ENCODE results near the gene CDAN1.
A peak's percentile ranks its signal among the peaks of the same experiment; 100 is the strongest.
"Not testable (repeated sequence)": the region's sequence is repeated elsewhere in the genome, so short reads cannot be mapped to it uniquely, and the experiment has no call there.

The CDAN1 gene, protein sequence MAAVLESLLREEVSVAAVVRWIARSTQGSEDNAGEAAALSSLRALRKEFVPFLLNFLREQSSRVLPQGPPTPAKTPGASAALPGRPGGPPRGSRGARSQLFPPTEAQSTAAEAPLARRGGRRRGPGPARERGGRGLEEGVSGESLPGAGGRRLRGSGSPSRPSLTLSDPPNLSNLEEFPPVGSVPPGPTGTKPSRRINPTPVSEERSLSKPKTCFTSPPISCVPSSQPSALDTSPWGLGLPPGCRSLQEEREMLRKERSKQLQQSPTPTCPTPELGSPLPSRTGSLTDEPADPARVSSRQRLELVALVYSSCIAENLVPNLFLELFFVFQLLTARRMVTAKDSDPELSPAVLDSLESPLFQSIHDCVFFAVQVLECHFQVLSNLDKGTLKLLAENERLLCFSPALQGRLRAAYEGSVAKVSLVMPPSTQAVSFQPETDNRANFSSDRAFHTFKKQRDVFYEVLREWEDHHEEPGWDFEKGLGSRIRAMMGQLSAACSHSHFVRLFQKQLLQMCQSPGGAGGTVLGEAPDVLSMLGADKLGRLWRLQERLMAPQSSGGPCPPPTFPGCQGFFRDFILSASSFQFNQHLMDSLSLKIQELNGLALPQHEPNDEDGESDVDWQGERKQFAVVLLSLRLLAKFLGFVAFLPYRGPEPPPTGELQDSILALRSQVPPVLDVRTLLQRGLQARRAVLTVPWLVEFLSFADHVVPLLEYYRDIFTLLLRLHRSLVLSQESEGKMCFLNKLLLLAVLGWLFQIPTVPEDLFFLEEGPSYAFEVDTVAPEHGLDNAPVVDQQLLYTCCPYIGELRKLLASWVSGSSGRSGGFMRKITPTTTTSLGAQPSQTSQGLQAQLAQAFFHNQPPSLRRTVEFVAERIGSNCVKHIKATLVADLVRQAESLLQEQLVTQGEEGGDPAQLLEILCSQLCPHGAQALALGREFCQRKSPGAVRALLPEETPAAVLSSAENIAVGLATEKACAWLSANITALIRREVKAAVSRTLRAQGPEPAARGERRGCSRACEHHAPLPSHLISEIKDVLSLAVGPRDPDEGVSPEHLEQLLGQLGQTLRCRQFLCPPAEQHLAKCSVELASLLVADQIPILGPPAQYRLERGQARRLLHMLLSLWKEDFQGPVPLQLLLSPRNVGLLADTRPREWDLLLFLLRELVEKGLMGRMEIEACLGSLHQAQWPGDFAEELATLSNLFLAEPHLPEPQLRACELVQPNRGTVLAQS

DNA sequence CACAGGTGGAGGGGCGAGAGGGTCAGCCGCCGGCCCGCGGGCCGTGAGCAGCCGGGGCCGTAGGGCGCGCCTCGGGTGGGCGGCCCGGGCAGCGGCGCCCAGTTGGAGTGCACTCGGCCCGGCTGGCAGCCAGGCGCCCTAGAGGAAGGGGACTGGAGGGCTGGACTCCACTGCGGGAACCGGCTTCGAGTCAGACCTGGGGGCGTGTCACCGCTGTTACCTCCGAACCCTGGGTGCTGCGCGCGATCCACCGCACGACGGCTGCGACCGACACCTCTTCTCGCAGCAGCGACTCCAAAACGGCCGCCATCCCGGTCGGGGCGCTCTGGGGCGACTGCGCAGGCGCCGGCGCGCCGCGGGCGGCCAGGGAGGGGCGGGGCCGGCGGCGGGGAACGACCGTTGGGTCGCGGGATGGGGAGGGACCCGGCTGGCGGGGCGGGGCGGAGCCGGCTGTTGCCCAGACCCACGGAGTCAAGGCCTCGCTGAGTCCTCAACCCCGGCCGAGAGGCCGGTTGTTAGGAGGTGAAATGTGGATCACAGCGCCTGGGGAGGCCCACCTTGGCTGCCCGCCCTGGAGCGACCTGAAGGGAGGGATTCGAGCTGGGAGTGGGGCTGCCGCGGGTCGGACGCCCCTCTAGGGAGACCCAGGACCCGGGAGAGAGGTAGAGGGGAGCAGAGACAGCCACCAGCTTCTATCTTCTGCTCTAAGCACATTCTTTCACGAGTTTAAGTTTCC lies at the start of gene CDAN1:
Gene CDAN1 (minus strand): TSS at position 336 of the 736 bp plus-strand sequence. CDS start 26 bp downstream, at position 310.
- peak within 1 kb of the TSS in 20 of 21 experiments; percentile 63 to 94 (median 81) for H3K27ac ChIP-seq
- peak within 1 kb of the TSS; percentile 64 to 99 (median 86) for H3K4me3 ChIP-seq

DNA sequence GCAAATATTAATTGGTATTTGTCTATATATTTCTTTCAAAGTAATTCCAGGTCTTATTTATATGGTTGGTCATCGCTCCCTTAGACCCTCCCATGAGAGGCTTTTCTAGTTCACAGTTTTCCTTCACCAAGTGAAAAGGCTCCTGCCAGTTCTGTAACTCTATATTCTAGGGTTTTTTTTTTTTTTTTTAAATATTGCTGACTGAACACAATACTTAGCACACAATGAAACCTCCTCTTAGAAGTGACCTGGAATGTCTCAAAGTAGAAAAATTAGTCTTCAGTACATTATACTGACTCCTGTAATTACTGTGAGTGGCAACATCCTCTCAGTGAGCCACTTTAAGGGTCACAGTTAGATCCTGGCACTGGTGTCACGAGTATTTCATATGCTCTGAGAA lies 48.6 kb upstream of the CDAN1 start:
- no peak overlapping the region for H3K27ac ChIP-seq
- no peak overlapping the region for H3K4me3 ChIP-seq

DNA sequence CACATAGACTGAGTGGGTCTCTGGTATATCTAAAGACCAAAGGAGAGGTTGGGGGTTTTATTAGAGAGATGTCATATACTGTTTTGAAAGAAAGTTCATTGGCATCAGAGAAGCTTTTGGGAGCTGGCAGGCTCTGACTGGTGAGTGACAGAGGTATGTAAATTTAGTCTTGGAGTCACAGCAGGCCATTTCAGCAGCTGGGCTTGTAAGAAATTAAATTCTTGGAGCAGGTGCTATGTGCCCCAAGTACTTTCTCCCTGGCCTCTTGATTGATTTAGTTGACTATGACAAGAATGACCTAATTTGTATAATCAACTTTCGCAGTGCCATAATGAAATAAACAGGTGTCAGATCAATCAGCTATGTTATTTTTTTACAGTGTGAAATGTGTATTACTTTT lies 47.8 kb upstream of the CDAN1 start:
- H3K27ac ChIP-seq = no peak overlapping the region
- no peak overlapping the region for H3K4me3 ChIP-seq

DNA sequence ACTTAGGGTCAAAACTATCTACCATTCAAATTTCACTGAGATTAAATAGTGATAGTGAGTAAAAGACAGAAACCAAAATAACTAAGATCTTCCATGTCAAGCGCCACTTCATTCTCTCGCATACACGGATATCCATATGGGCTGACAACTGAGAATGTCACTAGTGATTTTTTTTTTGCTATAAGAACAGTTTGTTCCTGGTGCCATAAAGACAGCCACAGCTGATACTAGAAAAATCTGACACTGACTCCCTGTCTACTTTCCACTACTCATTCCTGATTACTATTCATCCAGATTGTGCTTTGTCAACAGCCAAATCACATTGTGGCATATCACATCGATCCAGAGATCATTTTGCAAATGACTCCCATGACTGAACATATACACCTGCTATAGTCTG lies 45.8 kb upstream of the CDAN1 start:
- no peak overlapping the region for H3K27ac ChIP-seq
- no peak overlapping the region for H3K4me3 ChIP-seq

DNA sequence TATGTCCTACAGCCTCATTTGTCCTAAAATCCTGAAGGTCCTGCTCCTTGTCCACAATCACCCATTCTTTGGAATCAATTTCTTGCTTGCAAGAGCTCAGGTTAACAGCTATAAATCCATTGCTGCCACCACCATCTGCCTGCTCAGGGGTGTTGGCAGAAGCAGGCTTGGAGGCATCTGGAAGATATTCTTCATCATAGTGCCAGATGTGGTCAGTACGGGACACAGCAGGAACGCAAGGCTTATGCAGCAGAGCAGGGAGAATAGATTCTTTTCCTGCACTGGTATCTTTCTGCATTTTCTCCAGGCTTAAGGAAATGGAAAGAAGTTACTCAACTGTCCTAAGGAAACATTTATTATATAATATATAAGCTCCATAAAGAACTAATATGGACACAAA lies 38.5 kb upstream of the CDAN1 start:
- H3K4me3 ChIP-seq = no peak overlapping the region
- H3K27ac ChIP-seq = no peak overlapping the region

DNA sequence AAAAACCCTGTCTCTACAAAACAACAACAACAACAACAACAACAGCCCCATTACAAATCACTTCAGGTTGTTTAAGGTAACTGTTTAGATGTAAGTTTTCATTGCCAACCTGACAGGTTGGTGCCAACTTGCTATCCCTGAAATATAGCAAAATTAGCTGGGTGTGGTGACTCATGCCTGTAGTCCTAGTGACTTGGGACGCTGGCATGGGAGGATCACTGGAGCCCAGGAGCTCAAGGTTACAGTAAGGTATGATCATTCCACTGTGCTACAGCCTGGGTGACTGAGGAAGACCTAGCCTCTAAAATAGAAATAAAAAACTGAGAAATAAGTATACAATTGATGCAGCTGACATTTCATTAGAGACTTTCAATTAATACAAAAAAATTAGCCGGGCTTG lies 36.0 kb upstream of the CDAN1 start:
- H3K4me3 ChIP-seq = no peak overlapping the region
- no peak overlapping the region for H3K27ac ChIP-seq

DNA sequence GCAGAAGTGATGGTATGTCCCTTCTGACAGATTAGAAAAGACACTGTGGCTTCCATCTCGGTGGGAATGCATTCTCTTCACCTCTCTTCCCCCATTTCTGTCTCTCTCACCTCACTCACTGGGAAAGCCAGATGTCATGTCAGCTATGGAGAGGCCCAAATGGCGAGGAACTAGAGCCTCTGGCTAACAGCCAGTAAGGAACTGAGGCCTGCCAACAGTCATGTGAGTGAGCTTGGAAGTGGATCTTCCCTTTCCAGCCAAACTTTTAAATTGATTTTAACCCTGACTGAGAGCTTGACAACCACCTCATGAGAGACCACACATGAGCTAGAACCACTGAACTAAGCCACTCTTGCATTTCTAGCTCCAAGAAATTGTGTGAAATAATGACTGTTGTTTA lies 35.2 kb upstream of the CDAN1 start:
- Histone ChIP-seq H3K27ac (no peak overlapping the region), H3K4me3 (no peak overlapping the region)

DNA sequence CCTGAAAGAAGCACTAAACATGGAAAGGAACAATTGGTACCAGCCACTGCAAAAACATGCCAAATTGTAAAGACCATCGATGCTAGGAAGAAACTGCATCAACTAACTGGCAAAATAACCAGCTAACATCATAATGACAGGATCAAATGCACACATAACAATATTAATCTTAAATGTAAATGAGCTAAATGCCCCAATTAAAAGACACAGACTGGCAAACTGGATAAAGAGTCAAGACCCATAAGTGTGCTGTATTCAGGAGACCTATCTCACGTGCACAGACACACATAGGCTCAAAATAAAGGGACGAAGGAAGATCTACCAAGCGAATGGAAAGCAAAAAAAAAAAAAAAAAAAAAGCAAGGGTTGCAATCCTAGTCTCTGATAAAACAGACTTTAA lies 29.2 kb upstream of the CDAN1 start:
- H3K27ac ChIP-seq, H3K4me3 ChIP-seq: not testable (repeated sequence)

DNA sequence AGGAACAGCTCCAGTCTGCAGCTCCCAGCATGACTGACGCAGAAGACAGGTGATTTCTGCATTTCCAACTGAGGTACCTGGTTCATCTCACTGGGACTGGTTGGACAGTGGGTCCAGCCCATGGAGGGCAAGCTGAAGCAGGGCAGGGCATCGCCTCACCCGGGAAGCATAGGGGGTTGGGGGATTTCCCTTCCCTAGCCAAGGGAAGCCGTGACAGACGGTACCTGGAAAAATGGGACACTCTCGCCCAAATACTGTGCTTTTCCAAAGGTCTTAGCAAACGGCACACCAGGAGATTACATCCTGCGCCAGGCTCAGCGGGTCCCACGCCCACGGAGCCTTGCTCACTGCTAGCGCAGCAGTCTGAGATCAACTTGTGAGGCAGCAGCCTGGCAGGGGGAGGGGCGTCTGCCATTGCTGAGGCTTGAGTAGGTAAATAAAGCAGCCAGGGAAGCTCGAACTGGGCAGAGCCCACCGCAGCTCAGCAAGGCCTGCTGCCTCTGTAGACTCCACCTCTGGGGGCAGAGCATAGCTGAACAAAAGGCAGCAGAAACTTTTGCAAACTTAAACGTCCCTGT lies 27.3 kb upstream of the CDAN1 start:
- not testable (repeated sequence) for H3K4me3 ChIP-seq, H3K27ac ChIP-seq

DNA sequence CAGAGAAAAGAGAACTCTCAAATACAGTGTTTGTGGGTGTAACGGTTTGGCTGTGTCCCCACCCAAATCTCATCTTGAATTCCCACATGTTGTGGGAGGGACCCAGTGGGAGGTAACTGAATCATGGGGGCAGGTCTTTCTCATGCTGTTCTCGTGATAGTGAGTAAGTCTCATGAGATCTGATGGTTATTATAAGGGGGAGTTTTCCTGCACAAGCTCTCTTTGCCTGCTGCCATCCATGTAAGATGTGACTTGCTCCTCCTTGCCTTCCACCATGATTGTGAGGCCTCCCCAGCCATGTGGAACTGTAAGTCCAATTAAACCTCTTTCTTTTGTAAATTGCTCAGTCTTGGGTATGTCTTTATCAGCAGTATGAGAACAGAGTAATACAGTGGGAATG lies 24.9 kb upstream of the CDAN1 start:
- not testable (repeated sequence) for H3K27ac ChIP-seq

DNA sequence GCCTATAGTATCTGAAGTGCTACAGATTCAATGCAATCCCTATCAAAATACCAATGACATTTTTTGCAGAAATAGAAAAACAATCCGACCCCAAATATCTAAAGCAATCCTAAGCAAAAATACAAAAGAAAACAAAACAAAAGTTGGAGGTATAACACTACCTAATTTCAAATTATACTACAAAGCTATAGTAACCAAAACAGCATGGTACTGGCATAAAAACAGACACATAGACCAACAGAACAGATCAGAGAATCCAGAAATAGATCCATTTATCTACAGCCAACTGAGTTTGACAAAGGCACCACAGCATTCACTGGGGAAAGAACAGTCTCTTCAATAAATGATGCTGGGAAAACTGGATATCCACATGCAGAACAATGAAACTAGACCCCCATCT lies 23.8 kb upstream of the CDAN1 start:
- Histone ChIP-seq H3K27ac (no peak overlapping the region), H3K4me3 (no peak overlapping the region)

More for the DNA sequence above, 24.9 kb upstream of the CDAN1 start:
- not testable (repeated sequence) for H3K4me3 ChIP-seq

DNA sequence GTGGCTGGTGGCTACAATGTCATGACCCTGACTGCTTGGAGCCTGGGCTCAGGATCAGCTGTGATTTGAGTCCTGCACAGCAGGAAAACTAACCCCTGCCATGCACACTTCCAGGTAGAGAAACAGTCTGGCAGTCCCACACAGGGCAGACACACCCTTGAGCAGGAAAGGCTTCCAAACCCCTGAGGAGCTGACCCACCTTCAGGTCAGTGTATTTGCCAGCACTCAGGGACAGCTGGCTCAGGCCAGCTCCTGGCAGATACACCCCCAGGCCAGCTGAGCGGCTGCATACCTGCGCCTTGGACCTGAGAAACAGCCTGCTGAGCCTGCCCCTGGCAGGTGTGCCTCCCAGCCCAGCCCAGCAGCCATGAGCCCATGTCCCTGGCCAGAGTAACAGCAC lies 22.2 kb upstream of the CDAN1 start:
- Histone ChIP-seq H3K4me3 (no peak overlapping the region), H3K27ac (no peak overlapping the region)

DNA sequence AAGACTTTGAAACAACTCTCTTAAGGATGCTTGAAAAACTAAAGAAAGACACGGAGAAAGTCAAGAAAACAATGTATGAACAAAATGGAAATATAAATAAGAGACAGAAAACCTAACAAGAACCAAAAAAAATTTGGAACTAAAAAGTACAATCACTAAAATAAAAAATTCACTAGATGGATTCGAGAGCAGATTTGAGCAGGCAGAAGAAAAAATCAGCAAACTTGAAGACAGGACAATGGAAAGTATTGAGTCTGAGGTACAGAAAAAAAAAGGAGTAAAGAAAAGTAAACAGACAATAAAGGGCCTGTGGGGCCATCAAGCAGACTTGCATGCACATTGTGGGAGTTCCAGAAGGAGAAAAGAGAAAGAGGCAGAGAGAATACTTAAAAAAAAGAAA lies 13.4 kb upstream of the CDAN1 start:
- no peak overlapping the region for H3K27ac ChIP-seq
- no peak overlapping the region for H3K4me3 ChIP-seq

DNA sequence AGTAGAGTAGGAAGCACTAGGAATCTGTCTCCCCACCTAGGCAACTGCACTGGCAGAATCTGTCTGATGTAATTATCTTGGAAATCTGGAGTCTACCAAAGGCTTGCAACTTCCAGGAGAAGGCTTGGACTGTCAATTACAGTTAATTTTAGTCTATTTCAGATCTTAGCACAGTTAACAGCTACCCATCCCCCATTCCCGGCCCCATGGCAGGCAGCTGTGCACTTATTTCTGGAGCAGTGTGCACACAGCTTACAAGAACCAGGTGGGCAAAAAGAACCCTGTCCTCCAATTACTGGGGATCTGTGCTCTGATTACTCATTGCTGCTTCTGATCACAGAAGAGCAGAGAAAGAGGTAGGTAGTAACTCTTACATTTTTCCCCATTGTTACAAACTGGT lies 12.3 kb upstream of the CDAN1 start:
- Histone ChIP-seq H3K4me3 (no peak overlapping the region), H3K27ac (no peak overlapping the region)

DNA sequence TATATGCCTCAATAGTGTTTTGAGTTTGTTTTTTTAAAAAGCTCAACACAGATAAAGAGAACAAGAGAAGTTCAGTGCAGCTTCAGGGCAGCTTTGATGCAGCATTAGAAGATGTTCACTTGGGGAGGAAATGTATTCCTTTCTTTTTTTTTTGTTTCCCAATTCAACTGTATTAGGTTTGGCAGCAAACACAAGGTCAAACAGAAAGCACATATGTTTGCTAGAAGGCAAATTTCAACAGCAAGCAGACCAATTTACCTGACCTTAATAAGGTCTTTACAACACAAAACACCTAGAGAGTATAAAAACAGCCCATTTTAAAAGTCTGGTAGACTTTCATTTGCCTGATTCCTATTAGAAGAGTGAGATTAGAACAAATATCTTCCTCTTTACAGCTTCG lies 7.3 kb upstream of the CDAN1 start:
- Histone ChIP-seq H3K4me3 (no peak overlapping the region), H3K27ac (no peak overlapping the region)

DNA sequence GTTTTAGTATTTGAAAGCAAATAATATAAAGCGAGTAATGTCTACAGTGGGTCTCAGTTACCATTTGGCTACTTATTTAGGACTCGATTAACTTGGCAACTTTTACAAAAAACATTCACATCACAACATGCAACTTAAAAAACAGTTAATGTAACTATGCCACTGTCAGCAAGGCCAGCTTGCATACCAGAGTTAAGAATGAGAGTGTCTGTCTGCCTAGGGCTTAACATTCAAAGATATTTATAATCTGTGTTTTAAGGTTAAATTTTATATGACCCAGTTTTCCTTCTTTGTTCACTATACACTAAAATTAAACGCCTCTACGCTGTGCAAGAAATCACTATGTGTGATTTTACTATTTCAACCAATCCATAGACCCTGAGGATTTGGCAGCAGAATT lies 5.2 kb upstream of the CDAN1 start:
- no peak overlapping the region for H3K27ac ChIP-seq
- no peak overlapping the region for H3K4me3 ChIP-seq

DNA sequence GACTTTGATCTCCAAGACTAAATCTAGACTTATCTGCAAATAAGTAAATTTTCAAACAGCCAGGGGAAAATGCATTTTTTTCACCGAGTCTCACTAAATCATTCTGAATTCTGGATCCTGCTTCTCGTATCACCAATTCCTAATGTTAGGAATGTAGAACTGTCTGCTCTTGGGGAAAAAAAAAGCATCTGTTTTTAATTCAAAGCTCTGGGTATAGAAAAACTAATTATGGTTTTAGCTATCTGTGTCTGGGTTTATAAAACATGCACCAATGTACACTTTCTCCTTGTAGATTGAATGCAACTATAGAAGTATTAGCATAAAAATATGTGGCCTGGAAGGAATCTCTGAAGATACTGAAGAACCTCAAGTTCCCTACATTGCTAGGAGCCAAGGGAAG lies 4.8 kb upstream of the CDAN1 start:
- Histone ChIP-seq H3K4me3 (no peak overlapping the region), H3K27ac (no peak overlapping the region)

DNA sequence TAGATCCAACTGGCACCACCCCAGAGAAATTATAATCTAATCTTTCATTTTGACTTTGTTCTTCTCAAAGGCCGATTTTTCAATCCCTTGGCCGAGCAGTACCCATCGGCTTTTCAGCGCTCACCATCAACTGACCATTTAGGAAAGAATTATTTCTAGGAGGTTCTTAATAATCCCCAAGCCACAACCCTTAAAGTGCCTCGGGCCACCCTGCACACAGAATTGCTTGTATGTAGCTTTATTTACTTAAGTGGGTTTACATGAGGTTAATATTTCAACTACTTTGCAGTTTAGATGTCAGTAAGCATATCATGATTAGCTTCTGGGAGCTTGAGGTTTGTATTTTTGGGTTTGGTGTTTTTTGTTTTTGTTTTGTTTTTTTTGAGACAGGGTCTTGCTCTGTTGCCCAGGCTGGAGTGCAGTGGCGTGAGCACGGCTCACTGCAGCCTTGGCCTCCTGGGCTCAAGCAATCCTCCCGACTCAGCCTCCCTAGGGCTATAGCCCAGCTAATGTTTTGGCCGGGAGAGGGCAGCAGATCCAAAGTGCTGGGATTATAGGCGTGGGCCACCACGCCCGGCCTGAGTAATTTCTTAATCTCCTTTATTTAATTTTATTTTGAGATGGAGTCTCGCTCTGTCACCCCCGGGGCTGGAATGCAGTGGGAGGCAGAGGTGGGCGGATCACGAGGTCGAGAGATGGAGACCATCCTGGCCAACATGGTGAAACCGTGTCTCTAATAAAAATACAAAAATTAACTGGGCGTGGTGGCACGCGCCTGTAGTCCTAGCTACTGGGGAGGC lies 801 bp upstream of the CDAN1 start:
- Histone ChIP-seq H3K27ac (peak overlapping the region in 20 of 21 experiments; percentile 63 to 94 (median 81)), H3K4me3 (peak overlapping the region; percentile 64 to 99 (median 86))
